ENCODE measurements around the gene LUZP1.

LUZP1 gene

DNA sequence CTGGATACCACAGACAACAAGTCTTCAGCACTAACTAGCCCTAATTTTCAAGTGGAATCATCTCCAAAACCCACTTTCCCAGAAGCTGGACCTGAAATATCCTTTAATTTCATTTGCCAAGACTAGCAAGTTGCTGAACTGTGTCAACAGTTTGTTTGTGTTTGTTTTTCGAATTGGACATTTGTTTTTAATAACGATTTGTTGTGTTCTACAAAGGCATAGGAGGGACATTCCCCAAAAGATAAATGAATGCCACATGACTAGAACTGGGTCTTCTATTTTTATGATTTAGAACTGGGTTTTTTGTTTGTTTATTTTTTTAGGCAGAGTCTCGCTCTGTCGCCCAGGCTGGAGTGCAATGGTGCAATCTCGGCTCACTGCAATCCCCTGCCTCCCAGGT, 17.9 kb downstream of the LUZP1 start:
- no peak for DNase-seq

DNA sequence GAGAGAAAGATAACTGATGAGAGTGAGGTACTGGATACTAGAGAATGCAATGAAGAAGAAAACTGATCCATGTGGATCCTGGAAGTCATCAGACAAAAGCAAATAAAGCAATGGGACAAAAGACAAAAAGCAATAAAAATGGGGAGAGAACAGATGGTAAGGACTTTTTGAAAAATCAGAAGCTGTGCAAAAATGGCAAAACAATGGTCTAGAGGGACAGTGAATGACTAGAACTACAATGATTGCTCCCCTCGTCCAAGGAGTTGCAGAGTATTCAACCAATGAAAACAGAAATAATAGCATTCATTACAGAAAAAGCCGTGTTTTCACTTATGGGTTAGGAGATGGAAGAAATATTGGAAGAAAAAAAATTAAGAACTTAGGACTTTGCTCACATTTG, 18.5 kb downstream of the LUZP1 start:
- no peak for DNase-seq

DNA sequence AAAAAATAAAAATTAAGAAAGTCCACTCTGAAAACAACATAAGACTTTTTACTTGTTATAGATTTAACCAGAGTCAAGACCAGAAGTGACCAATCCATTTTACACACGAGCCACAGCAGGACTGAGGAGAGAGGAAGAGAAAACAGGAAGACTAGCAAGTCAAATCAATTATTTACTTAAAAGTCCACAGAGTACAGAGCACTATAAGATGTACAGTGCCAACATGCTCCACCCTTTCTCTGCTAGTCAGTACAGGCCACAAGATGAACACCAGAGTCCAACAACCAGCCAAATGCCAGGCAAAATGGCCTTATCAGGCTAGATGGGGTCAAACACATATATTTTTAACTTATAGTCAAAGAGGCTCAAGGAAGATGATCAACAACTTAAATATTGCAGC, 19.5 kb downstream of the LUZP1 start:
- DNase-seq = no peak

DNA sequence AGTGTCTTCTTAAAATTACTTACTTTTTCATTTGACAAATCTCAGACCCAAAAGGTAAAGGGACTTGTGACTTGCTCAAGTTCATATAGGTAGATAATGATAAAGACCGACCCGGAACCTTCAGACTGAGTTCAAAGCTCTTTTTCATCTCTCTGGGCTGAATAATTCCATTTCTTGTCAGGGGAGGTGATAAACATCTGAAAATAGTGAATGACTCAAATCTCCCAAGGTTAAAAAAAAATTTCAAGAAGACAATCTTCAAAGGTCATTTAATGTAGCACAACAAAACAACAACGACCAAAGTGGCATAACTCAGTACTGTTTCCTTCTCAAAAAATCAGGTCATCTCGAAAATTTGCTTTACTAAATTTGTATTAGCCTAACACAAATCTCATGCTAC, 20.6 kb downstream of the LUZP1 start:
- peak in 1 of 6 experiments; percentile 15 for DNase-seq

DNA sequence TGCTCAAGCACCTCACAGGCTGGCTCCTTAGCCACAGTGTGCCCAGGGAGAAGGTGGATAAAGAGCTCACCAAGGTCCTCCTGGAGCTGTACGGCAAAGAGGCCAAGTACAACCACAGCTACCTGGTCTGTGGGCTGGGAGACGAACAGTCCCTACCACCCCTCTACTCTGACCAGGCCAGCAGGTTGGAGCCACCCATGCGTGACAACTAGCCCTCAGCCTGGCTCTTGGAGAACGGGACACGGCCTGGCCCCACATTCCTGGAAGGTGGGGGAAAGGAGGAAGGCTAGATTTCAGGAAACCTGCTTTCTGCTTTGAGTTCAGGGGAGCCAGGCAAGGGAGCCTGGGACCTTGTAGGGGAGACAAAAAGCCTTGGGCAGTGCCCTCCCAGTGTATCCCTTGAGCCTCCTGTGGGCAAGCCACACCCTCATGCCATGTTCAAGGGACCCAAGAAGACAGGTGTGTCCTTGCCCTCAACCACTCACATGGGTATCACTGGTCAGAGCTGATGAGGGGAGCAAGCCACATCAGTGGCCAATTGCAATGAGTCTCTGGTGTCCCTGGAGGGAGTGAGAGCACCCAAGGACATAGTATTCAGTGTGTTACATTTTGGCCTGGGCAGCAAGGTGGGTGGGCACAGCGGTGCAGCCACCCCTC, 27.6 kb downstream of the LUZP1 start:
- no peak for DNase-seq

DNA sequence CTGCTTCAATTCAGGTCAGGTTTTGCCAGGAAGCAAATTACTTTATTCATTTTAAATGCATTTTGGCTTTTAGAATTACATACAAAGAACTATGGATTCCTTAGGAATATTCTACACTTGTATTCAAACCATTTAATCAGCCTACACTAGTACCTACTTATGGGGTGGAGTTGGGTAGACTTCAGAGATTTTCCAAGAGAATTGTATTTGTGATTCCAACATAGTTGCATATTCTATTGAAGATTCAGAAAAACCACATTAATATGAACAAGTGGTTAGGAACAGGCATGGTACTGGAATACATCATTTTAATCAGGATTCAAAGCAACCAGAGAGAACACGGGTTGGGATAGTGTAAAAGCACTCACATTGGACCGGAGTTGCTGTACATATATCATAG, 33.4 kb downstream of the LUZP1 start:
- DNase-seq = no peak

DNA sequence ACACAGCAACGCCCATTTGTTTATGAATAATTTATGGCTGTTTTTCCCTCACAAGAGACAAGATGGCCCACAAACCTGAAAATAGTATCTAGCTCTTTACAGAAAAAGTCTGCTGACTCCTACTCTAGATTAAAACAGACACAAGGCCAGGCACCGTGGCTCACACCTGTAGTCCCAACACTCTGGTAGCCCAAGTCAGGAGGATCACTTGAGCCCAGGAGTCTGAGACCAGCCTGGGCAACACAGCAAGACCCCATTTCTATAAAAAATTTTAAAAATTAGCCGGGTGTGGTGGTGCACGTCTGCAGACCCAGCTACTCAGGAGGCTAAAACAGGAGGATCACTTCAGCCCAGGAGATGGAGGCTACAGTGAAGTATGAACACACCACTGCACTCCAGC, 34.6 kb downstream of the LUZP1 start:
- DNase-seq = no peak

DNA sequence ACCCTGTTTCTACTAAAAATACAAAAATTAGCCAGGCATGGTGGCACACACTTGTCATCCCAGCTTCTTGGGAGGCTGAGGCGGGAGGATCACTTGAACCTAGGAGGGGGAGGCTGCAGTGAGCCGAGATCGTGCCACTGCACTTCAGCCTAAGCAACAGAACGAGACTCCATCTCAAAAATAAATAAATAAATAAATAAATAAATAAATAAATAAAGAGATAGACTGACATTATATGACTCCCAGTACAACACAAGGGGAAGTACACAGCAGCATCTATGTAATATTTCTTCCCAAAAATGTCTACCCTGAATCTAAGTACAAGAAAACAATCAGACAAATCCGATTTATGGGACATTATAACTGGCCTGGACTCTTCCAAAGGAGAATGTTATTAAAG, 35.1 kb downstream of the LUZP1 start:
- no peak for DNase-seq

DNA sequence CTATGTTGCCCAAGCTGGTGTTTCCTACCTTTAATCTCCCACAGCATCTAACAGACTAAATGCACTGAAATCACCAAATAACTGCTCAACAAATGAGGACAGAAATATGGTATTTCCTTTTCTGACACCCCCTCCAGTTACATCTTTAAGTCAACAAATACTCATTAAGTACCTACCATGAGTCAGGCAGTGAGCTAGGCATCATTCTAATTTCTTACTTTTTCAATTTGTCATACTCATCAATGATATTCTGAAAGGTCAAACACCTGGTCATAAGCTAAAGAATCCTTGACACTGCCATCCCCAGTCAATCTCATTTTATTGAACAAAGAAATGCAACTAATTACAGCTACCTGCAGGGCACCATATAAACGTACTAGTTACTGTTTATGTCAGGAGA, 36.6 kb downstream of the LUZP1 start:
- DNase-seq = no peak

DNA sequence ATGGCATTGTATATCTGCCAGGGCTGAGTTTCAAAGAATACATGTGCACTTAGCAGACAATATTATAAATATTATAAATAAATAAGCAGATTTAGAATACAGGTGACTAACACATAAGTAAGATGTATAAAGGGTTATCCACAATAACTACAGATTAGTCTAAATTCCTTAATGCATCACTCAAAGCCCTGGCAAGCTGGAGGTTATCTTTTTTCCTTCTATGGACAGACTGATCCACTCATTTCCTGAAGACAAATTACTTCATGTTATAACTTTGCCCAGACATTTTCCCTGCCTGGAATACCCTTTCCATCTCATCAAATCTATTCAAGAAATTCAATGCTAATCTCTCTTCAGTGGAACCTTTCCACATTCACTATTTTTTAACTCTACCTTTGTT, 38.8 kb downstream of the LUZP1 start:
- DNase-seq = no peak

DNA sequence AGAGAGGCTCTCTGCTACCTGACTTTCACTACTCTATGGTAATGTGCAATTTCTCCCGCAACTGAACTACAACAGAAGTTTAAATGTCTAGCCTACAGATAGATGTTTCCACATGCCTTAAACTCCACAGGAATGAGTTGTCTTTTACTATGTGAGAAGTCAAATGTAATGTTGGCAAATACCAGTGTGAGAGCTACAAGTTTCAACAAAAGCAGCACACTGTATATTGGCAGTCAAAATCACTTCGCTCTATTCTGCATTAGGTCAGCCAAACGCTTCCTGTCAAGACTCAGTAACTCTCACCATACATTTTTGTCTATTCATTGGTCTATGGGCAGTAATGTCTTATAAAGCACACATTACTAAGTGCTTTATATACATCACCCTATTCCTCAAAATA, 41.9 kb downstream of the LUZP1 start:
- DNase-seq = no peak

DNA sequence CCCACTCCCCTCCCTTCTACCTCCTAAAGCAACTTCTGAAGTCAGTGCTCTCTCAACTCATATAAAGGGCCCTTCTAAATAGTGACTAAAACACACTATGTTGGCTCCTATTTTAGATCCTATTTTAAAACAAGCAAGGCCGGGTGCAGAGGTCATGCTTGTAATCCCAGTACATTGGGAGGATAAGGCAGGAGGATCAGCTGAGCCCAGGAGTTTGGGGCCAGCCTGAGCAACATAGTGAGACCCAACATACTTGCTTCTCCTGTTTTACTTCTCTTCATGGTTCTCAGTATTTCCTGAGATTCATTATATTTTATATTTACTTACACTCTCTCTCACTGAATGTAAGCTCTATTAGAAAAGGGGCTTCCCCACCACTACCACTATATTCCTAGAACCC, 42.5 kb downstream of the LUZP1 start:
- DNase-seq = no peak

DNA sequence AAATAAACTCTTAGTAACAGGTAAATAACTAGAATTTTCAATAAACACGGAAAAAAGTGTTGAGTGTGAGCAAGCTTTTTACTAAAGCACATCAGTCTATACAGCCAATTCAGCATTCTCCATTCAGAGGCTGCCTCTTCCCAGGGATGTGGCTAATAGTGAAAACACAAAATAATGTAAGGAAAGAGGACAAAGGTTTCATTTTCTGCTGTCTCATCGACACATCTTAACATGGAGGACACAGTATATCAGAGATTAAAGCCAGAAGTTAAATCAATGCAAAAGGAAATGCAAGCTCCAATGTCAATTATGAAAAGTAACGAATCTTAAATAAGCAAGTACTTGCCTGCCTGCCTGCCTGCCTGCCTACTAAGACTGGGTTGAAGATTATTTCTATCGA, 43.2 kb downstream of the LUZP1 start:
- no peak for DNase-seq

DNA sequence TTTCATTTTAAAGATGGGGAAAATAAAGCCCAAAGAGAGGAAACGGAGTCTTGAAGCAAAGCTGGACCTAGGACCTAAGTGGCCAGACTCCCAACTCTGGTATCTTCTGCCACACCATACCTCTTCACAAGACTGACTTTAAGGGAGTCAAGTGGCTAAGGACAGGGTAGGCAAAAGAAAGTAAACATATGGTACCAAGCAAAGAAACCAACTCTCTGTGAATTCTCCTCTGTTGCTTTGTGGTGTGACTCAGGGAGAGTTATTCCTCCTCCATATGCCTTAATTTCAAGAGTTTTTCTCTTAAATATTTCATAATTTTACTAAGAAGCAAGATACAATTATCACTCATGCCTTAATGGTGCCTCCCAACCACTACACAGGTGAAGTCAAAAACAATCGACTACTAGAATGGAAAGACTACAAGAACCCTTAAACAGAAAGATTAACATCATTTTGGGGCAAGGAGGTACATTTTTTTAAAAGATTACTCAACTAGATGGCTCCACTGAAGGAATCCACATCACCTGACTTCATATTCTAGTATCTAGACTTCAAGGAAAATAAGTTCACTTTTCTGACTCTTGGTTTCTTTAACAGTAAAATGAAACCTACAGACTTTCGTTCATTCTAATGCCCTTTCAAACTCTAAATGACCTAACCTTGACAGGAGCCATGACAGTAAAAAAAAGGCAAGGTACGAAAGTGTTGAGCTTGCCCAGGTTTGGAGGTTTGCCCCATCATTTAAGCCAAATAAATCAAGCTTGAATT, 44.2 kb downstream of the LUZP1 start:
- DNase-seq = no peak

DNA sequence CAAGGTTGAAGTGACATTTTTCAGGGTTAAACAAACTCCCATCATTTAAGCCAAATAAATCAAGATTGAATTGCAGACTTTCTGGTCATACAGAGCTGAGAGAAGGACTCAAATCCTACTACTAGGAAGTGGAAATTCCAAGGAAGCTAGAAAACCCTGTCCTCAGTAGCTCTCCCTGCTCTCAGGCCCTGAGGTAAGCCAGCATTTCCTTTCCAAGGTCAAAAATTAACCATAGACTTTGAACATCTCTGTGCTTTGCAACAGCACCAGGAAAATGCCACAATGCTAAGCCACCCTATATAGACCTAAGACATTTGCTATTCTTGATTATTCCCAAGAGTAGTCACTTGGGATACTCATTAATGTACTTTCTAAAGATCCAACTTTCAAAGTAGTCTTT, 45.1 kb downstream of the LUZP1 start:
- DNase-seq = no peak

DNA sequence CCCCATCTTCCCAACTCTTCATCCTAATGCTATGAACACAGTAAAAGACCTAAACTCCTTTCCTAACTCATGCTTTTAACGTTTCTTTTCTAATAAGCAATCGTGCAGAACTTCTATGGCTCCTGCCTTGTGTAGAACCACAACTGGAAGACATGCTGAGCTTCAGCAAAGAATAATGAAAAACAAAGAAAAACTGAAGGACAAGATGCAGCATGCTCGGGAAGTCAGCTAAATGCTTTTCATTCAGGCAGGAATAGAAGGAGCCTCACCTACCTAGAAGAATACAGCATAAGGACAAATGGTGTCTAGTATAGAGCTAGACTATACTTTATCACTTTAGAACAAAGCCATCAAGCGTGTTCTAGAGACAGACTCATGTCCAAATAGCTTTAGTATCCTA, 45.9 kb downstream of the LUZP1 start:
- DNase-seq = no peak

DNA sequence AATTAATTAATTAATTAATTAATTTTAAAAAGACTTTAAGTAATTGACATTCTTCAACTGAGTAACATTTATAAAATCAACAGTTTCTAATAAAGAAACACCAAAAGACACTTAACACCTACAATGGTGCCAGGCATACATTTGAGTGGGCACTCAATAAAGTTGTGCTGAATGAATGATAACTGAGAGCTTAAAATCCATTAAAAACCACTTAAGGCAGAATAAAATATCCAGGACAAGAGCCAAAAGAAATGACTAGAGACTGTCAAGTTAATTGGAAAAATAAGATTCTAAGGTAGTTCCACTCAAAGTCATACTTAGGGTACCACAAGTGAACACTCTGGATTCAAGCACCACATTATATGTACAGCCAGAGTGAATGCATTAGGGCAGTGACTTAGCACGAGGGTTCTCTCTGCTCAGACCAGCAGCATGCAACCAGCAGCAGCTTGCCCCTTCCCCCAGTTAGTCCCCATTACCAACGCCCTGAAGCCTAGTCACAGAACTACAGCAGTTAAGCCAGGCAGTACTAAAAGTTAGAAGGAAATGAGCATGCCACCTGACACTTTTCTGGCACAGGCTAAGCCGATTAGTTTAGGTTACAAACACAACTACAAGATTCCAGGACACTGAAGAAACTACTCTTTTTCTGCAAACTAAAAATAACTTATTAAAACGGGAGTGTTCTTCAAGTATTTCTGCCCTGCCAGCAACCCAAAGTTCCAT, 46.5 kb downstream of the LUZP1 start:
- no peak for DNase-seq

DNA sequence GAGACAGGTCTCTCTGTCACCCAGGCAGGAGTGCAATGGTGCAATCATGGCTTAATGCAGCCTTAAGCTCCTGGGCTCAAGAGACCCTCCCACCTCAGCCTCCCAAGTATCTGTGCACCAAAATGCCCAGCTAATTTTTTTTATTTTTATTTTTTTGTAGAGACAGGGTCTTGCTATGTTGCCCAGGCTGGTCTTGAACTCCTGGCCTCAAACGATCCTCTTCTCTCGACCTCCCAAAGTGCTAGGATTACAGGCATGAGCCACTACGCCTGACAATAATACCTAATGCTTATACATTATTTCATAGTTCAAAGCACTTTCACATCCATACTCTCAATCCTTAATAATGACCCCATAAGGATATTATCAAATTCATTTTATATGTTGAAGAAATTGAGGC, 48.3 kb downstream of the LUZP1 start:
- no peak for DNase-seq

DNA sequence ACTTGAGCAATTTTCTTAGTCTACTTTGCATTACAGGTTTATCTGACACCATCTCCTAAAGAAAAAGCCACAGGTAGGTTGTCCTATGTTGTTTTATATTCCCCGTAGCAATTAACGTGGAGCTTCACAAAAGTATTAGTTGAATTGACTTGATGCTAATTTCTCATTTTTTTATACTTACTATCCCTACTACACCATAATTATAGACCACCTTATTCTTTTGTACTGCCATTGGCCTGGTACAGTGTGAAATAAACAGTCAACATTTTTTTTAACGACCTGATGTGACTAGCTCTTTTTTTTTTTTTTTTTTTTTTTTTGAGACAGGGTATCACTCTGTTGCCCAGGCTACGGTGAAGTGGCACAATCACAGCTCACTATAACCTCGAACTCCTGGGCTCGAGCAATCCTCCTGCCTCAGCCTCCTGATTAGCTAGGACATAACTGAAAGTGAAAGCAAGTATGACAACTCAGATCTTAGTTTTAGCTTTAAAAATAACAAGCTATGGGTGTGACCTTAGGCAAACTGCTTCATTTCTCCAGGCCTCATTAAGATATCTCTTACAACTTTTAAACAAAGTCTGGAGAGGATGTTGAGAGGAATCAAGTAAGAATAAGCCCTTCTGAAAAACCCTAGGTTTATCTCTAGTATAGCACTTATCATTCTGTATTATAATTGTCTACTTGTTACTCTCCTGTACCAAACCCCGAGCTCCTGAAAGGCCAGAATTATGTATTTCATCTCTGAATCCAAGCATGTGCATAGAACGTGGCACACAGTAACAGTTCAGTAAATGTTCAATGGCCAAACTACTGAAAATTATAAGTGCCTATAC, 49.5 kb downstream of the LUZP1 start:
- DNase-seq = peak in 3 of 6 experiments; percentile 15 to 38 (median 22)

DNA sequence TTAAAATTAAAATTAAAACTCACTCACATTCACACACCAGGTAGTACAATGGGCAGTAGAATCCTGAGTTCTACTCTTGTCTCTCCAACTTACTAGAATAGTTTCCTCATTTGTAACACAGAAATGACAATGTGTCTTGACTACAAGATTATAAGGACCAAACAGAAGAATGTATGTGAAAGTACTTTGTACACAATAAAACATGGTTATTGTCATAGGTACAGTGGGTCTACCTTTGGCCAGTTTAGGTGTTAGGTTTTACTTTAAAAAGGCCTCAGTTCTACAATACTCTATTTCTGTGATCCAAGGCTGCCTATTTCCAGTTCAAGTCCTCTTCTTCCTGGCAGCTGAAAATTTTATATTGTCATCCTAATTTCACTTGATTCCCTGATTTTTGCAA, 50.2 kb downstream of the LUZP1 start:
- no peak for DNase-seq

DNA sequence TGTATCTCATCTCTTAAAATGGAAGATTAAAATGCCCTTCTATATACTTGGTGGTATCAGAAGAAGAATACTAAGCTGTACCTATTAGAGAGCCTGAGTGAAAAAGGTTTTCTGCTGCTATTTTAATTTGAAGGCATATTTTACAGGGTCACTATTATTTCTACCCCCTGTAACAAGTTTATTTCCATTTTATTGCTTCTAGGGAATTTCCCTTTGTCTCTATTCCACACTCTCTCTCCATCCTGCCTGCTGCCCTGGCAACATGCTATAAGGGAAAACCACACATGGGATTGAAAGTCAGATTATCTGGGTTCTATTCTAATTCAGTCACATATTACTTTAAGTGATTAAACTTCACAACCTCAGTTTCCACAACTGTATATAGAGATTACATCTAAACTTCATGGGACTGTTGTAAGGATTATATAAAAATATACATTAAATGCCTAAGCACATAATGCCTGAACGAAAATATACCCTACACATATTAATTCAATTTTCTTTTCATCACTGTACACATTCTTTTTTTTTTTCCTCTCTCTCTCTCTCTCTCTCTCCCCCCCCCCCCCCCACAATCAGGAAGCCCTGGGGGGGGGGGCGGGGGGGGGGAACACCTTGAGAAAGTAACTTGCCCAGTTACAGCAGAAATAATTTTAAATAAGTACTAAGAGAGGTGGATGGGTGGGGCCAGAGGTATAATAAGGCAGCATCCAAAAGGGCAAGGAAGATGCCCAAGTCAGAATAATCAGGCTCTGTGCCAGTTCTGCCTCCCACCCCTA, 51.5 kb downstream of the LUZP1 start:
- DNase-seq = no peak

DNA sequence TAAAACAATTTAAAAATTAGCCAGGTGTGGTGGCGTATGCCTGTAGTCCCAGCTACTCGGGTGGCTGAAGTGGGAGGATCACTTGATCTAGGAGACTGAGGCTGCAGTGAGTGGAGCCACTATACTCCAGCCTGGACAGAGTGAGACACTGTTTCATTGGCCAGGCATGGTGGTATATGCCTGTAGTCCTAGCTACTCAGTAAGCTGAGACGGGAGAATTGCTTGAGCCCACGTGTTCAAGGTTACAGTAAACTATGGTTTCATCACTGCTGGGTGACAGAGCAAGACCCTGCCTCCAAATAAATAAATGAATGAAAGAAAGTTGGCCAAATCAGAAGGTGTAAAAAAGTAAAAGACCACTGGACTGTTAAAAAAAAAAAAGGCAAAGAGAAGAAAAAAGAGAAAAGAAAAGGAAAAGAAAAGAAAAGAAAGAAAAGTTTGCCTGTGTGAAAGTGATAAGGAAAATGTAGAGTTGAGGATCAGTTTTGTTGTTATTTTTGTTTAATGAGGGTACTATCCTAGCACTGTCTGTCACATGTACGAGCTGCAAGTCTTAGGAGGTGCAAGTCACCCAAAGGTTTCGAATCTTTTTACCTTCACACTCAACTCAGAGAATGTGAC, 52.3 kb downstream of the LUZP1 start:
- no peak for DNase-seq

Data from stimulated activated naive CD4-positive, alpha-beta T cell (primary cell).